Islet precursor cell (in vitro differentiated cells): ENCODE measurements around the gene ANKAR.
"Not testable (repeated sequence)": the region's sequence is repeated elsewhere in the genome, so short reads cannot be mapped to it uniquely, and the experiment has no call there.

Source experiments
- DNase-seq: peaks from one replicate; pipeline ENCODE4 v3.0.0-alpha.2; 2018

The ANKAR gene, protein sequence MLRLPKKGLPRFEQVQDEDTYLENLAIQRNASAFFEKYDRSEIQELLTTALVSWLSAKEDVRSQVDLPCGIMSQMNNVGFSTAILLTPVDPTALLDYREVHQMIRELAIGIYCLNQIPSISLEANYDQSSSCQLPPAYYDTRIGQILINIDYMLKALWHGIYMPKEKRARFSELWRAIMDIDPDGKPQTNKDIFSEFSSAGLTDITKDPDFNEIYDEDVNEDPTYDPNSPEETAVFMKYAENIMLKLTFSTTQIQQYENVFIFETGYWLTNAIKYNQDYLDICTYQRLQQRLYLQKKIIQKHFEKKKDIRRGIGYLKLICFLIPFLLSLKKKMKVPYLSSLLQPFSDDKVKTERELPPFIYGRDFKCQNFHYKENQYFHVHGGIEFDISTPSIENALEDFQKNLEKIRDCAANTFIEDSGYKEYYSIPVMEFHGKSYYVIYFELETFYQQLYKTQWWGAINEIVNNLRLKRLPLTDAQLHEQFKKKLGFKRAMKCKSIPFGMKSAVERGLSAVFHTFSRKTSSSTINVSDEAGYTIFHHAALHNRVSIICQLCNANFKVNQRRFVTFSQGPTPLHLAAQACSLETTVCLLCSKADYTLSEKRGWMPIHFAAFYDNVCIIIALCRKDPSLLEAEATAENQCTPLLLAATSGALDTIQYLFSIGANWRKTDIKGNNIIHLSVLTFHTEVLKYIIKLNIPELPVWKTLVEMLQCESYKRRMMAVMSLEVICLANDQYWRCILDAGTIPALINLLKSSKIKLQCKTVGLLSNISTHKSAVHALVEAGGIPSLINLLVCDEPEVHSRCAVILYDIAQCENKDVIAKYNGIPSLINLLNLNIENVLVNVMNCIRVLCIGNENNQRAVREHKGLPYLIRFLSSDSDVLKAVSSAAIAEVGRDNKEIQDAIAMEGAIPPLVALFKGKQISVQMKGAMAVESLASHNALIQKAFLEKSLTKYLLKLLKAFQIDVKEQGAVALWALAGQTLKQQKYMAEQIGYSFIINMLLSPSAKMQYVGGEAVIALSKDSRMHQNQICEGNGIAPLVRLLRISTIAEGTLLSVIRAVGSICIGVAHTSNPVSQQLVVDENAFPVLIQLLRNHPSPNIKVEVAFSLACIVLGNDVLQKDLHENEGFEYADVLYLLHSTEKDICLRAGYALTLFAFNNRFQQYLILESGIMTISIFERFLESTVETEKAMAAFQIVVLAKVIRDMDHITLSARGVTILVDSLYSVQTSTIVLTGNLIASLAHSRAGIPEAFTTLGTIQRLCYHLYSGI (N-terminal part only)

DNA sequence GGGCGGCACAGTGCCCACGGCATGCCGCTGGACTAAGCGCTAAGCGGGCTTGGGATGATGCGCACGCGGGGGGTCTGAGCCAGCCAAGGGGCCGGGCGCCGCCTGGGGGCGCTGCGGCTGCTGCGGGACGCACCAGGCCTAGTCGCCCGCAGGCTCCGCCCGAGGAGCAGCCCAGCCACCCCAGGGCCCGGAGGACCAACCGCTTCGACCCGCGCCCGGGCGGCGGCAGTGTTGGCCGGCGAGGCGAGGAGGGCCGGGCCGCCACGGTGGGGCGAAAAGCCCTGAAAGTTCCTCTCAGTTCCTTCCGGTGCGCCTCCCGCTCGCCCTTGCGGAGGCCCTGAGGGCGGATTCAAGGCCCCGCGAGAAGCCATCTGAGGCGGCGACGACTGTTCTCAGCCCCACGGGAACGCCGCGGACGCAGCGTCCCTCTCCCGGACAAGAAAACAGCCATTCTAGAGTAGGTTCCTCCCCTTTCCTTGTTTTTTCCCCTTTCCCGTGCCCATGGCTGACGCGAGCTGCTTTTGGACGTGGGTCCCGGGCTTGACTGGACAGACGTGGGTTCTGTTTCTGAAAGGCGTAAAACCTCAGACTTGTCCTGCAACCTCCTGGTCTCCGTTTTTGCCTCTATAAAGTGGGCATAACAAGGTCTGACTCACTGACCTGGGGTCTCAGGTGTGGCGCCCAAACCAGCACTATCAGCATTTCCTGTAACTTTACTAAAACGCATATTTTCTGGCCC, at the start of gene ANKAR:
Gene ANKAR (plus strand): TSS at position 297 of the 739 bp plus-strand sequence. CDS start 1,821 bp downstream, outside the sequence.
- DNase-seq = peak; percentile 96

DNA sequence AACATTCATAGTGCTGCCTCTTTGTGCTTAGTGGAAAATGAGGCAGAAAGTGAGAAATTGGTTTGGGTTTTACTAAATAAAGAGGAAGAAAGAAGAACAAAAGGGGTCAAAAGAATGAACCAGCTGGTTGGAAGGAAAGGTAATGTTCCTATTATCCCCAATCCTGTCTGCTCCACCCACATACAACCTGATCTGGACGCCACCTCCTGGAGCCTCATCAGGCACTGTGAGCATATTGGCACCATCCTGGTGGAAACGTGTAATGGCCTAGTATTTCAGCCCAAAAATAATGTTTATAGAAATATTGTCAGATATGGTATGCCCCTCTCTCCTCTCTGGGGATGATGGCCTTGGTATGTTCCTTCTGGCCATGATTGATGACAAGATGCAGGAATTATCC, 48.8 kb upstream of the ANKAR start:
- DNase-seq = no peak

DNA sequence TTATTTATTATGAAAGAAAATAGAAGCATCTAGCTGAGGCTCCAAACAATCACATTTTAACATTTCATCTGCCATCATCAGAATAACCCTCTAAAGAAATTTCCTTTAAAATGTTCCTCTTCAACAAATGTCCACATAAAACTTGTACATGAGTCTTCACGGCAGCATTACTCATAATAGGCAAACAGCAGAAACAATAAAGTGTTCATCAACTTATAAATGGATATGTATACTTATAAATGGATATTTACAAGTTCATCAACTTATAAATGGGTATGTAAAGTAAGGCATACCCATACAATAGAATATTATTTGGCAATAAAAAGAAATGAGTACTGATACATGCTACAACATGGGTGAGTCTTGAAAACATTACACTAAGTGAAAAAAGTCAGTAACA, 46.7 kb upstream of the ANKAR start:
- DNase-seq = no peak

DNA sequence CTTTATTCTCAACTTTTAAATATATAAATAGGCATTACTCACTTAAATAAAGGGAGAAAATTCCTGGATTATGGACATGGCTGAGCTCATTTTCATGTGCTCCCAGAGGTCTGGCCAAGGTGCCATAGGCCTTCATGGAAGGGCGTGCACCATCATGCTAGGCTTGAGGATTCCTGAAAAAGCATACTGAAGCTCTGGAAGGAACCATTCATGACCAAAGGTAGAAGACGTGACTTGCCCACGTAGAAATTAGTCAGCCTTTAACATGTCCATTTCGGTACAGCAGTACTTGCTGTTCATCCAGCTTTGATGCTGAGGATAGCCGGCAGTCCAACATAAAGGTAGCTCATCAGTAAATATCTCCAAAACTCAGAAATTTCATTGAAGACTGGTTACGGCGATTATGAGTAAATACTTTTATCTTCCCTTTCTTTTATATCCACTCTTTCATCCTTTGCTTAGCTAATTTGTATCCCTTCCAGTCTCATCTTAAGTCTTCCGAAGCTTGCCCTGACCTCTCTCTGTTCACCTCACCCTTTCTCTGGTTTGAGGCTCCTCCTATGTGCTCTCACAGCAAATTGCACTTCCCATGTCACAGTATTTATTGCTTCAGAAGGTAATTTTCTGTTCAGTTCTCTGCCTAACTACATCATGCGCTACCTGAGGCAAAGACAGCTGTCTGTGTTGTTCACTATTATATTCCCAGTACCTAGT, 45.5 kb upstream of the ANKAR start:
- DNase-seq = no peak

DNA sequence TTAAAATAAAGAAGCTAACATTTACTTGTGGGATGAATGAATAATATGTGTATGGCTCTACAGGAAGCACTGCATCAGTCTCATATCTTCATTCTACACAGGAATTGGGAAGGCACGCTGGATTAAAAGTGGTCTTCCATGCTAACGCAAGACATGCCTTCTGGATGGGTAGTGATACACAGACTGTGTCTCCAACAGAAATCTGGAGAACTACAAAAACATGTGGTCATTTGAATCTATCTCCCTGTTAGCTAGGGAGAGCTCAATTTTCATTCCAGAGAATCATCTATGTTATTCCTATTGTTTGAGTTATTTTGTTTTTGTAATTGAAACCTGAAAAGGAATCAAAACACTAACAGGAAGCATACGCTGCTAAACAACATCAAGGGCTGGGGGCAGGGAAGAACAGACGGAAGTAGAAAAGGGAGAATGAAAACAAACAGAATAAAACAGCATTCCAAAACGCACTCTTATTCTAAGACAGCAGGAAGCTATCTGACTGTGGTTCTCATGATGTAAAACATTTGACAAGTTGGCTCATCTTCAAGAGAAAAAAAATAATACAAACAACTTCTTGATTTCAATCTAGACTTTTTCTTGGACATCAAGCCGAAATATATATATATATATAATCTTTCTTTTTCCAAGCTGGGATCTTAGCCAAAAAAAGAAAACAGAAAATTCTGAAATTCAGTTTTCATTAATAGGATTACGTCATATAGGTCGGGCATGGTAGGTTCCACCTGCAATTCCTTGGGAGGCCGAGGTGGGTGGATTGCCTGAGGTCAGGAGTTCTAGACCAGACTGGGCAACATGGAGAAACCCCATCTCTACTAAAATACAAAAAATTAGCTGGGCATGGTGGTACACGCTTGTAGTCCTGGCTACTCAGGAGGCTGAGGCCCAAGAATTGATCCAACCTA, 44.7 kb upstream of the ANKAR start:
- no peak for DNase-seq

DNA sequence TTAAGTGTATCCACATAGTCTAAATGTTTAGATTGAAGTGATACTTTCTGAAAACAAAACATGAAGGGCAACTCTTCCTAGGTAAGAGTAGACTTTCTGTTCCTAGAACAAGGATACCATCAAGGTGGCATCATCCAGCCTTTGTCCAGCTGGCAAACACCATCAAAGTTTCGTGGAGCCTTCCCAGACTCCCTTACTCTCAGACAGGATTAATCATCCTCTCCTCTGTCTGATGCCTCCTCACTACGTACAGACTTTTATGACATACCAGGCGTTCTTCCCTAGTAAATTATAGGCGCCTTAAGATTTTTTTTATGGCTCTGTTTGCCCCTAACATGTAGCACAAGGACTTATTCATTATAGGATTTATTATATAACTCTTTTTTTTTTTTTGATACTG, 42.6 kb upstream of the ANKAR start:
- no peak for DNase-seq

DNA sequence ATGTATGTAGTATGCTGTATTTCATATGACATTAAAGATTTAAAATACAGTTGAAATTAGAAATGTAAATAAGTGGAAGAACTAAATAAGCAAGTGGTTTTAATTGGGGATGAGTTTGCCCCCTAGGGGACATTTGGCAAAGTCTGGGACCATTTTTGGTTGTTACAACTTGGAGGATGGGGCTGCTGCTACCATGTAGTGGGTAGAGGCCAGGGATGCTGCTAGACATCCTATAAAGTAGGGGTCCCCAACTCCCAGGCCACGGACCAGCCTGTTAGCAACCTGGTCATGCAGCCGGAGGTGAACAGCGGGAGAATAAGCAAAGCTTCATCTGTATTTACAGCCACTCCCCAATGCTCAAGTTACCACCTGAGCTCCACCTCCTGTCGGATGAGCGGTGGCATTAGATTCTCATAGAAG, 41.1 kb upstream of the ANKAR start:
- no peak for DNase-seq

DNA sequence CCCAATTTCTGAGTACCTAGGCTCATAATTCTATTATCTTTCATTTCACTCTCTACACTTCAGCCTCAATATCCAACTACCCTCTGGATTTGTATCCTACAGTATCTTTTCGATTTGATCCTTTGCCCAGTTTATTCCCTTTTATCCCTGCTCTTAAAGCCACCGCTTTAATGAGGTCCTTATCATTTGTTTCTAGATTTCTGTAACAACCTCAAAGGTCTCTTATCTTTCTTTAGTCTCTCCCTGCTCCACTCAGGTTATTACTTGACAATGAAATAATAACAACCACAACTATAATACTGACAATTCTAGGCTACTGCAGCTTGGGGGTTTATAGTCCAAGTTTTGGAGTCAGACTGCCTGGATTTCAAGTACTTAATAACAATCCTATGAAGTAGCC, 39.1 kb upstream of the ANKAR start:
- no peak for DNase-seq

DNA sequence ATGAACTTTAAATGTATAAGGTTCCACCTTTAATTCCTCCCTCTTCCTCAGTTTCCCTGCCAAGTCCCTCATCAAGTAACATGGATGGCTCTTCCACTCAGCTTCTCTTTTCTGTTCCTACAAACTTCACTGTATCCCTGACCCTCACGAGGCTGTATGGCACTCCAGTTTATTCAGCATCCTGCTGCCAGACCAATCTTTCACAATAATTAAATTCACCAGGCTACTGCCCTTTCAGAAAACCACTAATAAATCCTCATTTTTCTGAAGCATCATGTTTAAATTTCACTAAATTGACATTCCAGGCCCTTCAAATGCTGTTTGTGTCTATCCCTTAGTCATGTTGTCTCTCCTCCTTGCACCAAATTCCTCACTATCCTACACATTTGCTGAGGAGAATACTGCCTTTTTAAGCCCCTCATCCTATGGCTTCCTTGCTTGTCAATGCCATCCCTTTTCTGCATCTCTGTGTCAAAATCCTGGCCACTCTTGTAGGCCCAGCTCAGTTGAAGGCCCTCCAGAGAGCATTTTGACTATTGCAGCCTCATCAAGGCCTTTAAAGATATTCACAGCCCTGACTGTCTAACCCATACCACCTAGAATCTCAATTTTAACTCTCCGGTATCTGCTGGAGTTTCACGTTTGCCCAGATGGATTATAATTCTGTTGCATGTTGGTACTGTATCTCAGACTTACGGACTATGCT, 36.0 kb upstream of the ANKAR start:
- no peak for DNase-seq

DNA sequence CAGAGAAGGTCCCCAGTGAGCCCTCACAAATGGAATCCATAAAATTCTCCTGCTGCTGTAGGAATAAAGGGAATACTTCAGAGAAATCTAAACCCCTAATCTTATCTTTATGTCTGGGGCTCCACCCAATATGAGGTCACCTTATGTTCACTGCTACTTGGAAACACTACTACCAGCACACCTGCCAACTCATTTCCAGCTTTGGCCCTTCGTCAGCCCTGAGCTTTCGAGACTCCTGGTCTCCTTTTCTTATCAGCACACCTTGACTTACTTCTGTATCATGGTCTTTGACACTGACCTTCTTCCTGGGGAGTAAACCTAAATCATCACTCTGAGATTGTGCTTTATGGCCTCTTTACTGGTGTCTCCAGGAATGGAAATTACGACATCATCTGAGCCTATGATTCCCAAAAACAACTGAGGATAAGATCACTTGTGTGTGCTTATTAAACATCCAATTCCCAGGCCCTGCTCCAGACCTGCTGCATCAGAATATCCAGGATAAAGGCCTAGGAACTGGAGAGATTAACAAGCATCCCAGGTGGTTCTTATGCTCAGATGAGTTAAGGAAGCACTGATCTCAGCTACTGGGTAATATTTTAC, 35.4 kb upstream of the ANKAR start:
- no peak for DNase-seq

DNA sequence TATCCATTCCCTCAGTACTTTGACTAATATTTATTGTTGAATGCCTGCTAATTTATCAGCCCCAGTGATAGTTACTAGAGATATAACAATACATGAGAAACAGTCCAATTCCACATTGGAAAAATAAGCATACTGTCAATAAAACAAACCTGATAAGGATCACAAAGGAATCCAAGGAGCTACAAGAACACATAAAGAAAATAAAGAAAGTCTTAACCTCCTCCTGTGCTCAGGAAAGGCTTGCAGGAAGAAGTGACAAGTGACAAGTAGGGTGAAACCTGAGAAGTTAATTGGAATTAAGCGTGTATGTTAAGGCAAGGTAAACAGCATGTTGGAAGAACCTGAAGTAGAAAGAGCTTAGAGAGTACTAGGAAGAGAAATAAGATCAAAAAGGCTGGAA, 33.5 kb upstream of the ANKAR start:
- no peak for DNase-seq

DNA sequence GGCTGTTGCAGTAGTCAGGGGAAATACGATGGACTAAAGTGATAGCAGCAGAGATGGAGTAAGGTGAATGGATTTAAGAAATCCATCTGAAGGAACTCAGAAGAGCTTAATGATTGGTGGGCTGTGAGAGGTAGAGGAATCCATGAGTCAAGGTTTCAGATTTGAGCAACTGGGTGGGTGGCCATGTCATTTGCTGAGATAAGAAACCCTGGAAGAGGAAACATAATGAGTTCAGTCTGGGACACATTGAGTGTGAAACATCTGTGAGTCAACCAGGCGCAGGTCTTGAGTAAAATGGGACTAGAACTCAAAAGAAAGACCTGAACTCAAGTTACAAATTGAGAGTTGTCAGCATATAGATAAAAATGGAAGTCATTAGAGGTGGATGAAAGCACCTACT, 32.9 kb upstream of the ANKAR start:
- DNase-seq = no peak

DNA sequence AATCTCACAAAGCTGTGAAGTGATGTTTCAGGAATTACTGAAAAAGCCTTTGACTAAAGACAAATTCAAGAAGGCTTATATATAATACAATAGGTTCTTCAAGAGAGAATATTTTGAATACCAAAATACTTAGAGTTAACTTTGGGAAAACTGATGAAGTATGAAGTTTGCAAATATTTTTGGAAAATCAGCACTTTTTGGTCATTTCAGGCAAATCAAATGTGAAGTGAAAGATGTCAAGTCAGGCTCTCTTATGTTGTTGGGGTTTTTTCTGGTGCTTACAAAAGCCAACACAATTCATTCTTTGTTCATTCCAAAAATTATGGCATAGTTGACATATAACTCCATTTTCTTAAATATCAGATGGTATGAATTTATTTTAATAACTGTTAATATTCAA, 27.9 kb upstream of the ANKAR start:
- no peak for DNase-seq

DNA sequence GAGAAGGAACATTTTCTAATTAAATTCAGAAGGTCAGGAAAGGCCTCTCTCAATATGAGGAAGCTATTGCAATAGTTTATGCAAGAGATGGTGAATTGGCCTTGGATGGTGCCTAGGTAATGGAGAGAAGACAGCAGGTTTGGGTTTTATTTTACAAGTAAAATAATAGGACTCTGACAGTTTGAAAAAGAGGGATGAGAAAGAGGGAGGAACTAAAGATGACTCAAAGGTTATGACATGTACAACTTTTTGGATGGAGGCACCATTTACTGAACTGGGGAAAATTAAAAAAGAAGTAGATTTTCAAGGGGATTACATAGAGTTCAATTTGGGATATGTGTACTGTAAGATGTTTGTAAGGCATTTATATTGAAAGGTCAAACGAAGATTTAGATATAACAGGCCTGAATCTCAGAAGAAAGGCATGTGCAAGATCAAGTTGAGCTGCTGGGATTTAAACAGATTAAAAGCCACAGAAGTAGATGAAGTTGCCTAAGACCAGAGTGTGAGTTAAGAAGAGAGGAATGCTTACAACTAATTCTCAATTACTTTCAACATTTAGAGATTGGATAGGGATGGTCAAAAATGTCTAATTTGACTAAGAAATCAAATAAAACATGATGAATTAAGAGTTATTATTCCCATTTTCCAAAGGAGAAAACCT, 25.5 kb upstream of the ANKAR start:
- DNase-seq = no peak

DNA sequence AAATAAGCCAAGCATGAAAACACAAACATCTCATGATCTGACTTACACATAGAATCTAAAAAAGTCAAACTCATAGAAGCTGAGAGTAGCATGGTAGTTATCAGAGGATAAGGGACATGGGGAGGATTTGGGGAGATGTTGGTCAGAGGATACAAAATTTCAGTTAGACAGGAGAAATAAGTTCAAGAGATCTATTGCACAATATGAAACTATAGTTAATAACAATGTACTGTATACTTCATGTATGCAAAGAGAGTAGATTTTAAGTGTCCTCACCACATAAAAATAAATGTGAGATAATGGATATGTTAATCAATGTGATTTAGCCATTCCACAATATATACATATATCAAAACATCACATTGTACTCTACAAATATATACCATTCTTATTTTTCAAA, 23.2 kb upstream of the ANKAR start:
- no peak for DNase-seq

DNA sequence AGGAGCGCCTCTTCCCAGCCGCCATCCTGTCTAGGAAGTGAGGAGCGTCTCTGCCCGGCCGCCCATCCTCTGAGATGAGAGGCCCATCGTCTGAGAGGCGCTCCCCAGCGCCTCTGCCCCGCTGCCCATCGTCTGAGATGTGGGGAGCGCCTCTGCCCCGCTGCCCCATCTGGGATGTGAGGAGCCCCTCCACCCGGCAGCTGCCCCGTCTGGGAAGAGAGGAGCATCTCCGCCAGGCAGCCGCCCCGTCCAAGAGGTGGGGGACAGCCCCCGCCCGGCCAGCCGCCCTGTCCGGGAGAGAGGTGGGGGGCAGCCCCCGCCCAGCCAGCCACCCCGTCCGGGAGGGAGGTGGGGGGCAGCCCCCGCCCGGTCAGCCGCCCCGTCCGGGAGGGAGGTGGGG, 21.0 kb upstream of the ANKAR start:
- DNase-seq = not testable (repeated sequence)

DNA sequence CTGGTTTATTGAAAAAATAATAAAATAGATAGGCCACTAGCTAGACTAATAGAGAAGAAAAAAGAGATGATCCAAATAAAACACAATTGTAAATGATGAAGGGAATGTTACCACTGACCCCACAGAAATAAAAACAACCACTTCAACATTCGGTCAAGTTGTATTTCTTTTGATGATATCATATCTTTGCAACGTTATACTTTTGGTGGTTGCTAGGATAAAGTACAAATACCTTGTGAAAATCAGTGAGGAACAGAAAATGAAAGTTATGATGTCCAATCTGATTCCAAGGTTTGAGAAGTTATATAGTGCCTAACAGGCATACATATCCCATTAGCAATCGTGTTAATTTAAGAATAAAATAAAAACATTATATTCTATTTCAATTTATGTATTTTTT, 19.8 kb upstream of the ANKAR start:
- no peak for DNase-seq

DNA sequence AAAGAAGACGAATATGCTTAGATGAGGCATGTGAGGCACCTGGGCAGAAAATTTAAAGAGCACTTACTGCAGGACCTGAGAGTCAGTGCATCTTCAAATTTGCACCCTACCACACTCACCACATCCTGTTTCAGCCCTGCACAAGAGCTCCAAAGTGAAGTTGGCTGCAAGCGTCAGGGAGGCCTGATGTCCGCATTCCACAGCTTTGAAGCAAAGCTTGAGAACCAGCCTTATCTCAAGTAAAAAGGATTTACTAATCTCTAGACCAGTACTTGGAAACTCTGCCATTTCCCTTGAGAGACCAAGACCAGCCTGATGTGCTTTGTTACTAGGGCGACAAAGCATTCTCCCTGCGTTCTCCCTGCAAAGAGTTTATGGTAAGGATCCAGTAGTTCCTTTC, 16.6 kb upstream of the ANKAR start:
- peak; percentile 83 for DNase-seq
